H9 (cell line): ENCODE results near the gene KRT25. TPM values are rescaled to one million over a fixed set of nuclear protein-coding genes. Genes with fewer than 3 reads are reported as not detected.

Source experiments
- DNase-seq: peaks from one replicate; pipeline ENCODE4 v3.0.0-alpha.2; 2017
- H2AFZ ChIP-seq: one replicate; pipeline ENCODE4 v1.6.1; 2013; ENCODE audit warnings: mild to moderate bottlenecking, low read length, control low read depth, moderate library complexity
- H2AK5ac ChIP-seq: 2 replicates; pipeline ENCODE4 v1.6.1; 2013; ENCODE audit warnings: low read length, control low read depth, mixed read lengths; ENCODE audit not compliant: insufficient read length
- H2BK120ac ChIP-seq: one replicate; pipeline ENCODE4 v1.6.1; 2013; ENCODE audit warnings: low read depth, mild to moderate bottlenecking, low read length, control low read depth, inconsistent platforms; ENCODE audit not compliant: poor library complexity, severe bottlenecking
- H2BK12ac ChIP-seq: 2 replicates; pipeline ENCODE4 v1.6.1; 2013; ENCODE audit warnings: low read length, control low read depth, mixed read lengths, low read depth; ENCODE audit not compliant: insufficient read length
- H2BK15ac ChIP-seq: 2 replicates; pipeline ENCODE4 v1.6.1; 2013; ENCODE audit warnings: low read depth, low read length, control low read depth
- H2BK20ac ChIP-seq: one replicate; pipeline ENCODE4 v1.6.1; 2013; ENCODE audit warnings: low read depth, mild to moderate bottlenecking, low read length, control low read depth, inconsistent platforms; ENCODE audit not compliant: poor library complexity, severe bottlenecking
- H2BK5ac ChIP-seq: 2 replicates; pipeline ENCODE4 v1.6.1; 2013; ENCODE audit warnings: low read length, control low read depth, mixed read lengths; ENCODE audit not compliant: insufficient read length
- H3K14ac ChIP-seq: 2 replicates; pipeline ENCODE4 v1.6.1; 2013; ENCODE audit warnings: low read length, control low read depth; ENCODE audit not compliant: insufficient read depth
- H3K18ac ChIP-seq: 2 replicates; pipeline ENCODE4 v1.6.1; 2013; ENCODE audit warnings: low read depth, mild to moderate bottlenecking, mixed read lengths, low read length, control low read depth; ENCODE audit not compliant: insufficient read length
- H3K23ac ChIP-seq: 2 replicates; pipeline ENCODE4 v1.6.1; 2013; ENCODE audit warnings: low read length, control low read depth, mixed read lengths, low read depth; ENCODE audit not compliant: insufficient read length
- H3K23me2 ChIP-seq: 2 replicates; pipeline ENCODE4 v1.6.1; 2013; ENCODE audit warnings: low read depth, mild to moderate bottlenecking, mixed read lengths, low read length, control low read depth; ENCODE audit not compliant: insufficient read length, poor library complexity, severe bottlenecking
- H3K27ac ChIP-seq: 2 replicates; pipeline ENCODE4 v1.5.1; 2013; ENCODE audit warnings: low read length, control low read depth, mixed read lengths, low read depth; ENCODE audit not compliant: insufficient read length
- H3K27me3 ChIP-seq: 2 replicates; pipeline ENCODE4 v1.6.1; 2013; ENCODE audit warnings: low read length, control low read depth, inconsistent platforms; ENCODE audit not compliant: insufficient read depth
- H3K4ac ChIP-seq: 2 replicates; pipeline ENCODE4 v1.6.1; 2013; ENCODE audit warnings: low read depth, mild to moderate bottlenecking, control low read depth, inconsistent platforms, low read length, moderate library complexity
- H3K4me1 ChIP-seq: 2 replicates; pipeline ENCODE4 v1.6.1; 2013; ENCODE audit warnings: low read length, control low read depth, inconsistent platforms; ENCODE audit not compliant: insufficient read depth
- H3K4me2 ChIP-seq: 2 replicates; pipeline ENCODE4 v1.6.1; 2013; ENCODE audit warnings: low read length, control low read depth, mixed read lengths; ENCODE audit not compliant: insufficient read length, insufficient read depth
- H3K56ac ChIP-seq: 2 replicates; pipeline ENCODE4 v1.6.1; 2013; ENCODE audit warnings: low read depth, mild to moderate bottlenecking, mixed read lengths, low read length, control low read depth; ENCODE audit not compliant: insufficient read length
- H3K79me1 ChIP-seq: 2 replicates; pipeline ENCODE4 v1.6.1; 2013; ENCODE audit warnings: low read depth, mild to moderate bottlenecking, moderate library complexity, low read length, control low read depth, inconsistent platforms; ENCODE audit not compliant: insufficient read depth, poor library complexity, severe bottlenecking
- H3K79me2 ChIP-seq: 2 replicates; pipeline ENCODE4 v1.6.1; 2013; ENCODE audit warnings: low read length, control low read depth, inconsistent platforms; ENCODE audit not compliant: insufficient read depth
- H3K9ac ChIP-seq: 2 replicates; pipeline ENCODE4 v1.6.1; 2013; ENCODE audit warnings: low read length, control low read depth, mixed read lengths; ENCODE audit not compliant: insufficient read length; ENCODE audit errors: extremely low read depth
- H3K9me3 ChIP-seq: one replicate; pipeline ENCODE4 v1.6.1; 2013; ENCODE audit warnings: low read depth, low read length, inconsistent platforms; ENCODE audit not compliant: control insufficient read depth
- H3T11ph ChIP-seq: one replicate; pipeline ENCODE4 v1.6.1; 2013; ENCODE audit warnings: mild to moderate bottlenecking, low read length, control low read depth, inconsistent platforms
- H4K20me1 ChIP-seq: one replicate; pipeline ENCODE4 v1.6.1; 2013; ENCODE audit not compliant: control insufficient read depth, insufficient read length, insufficient read depth
- H4K5ac ChIP-seq: 2 replicates; pipeline ENCODE4 v1.6.1; 2013; ENCODE audit warnings: low read depth, mild to moderate bottlenecking, mixed read lengths, low read length, control low read depth; ENCODE audit not compliant: insufficient read length
- H4K8ac ChIP-seq: replicated peaks from 2 replicates; pipeline ENCODE4 v1.6.1; 2013; ENCODE audit warnings: low read length, control low read depth, mixed read lengths, low read depth; ENCODE audit not compliant: insufficient read length
- H4K91ac ChIP-seq: 2 replicates; pipeline ENCODE4 v1.6.1; 2013; ENCODE audit warnings: low read depth, mild to moderate bottlenecking, moderate library complexity, mixed read lengths, low read length, control low read depth; ENCODE audit not compliant: insufficient read length
- H3K27ac Mint-ChIP-seq, 3 experiments: 2 replicates in 2 of 3; 3 replicates in 1 of 3; pipeline ENCODE4 v1.8.0; 2020 to 2021; ENCODE audit warnings: mixed read lengths in 3 of 3, mild to moderate bottlenecking in 1 of 3, moderate library complexity in 1 of 3
- H3K27me3 Mint-ChIP-seq: 2 replicates; pipeline ENCODE4 v1.8.0; 2021; ENCODE audit warnings: low read depth, mild to moderate bottlenecking, moderate library complexity, mixed read lengths
- H3K36me3 Mint-ChIP-seq, 3 experiments: 2 replicates in 2 of 3; 3 replicates in 1 of 3; pipeline ENCODE4 v1.8.0; 2020 to 2021; ENCODE audit warnings: low read depth in 3 of 3, mixed read lengths in 3 of 3; ENCODE audit not compliant: insufficient read depth in 1 of 3
- H3K4me1 Mint-ChIP-seq, 2 experiments: 2 replicates each; pipeline ENCODE4 v1.8.0; 2020; ENCODE audit warnings: mixed read lengths in 2 of 2
- H3K4me3 Mint-ChIP-seq, 2 experiments: 2 replicates in 1 of 2; 3 replicates in 1 of 2; pipeline ENCODE4 v1.8.0; 2020 to 2021; ENCODE audit warnings: mild to moderate bottlenecking in 2 of 2, mixed read lengths in 2 of 2, moderate library complexity in 1 of 2
- H3K9me3 Mint-ChIP-seq, 2 experiments: 2 replicates in 1 of 2; 3 replicates in 1 of 2; pipeline ENCODE4 v1.8.0; 2020; ENCODE audit warnings: mild to moderate bottlenecking in 2 of 2, mixed read lengths in 2 of 2, moderate library complexity in 1 of 2
- WGBS: extraction: QIAGEN DNeasy Blood & Tissue Kit; methylation state at CpG from one replicate; pipeline ENCODE4 v1.1.7; 2013; ENCODE audit warnings: missing lambda C conversion rate, low lambda C conversion rate, mixed read lengths; ENCODE audit not compliant: insufficient read length; ENCODE audit errors: extremely low coverage; 5-methylcytosine and 5-hydroxymethylcytosine counted together
- total RNA-seq: library from RNA; stranded (reverse); gene quantifications from 2 replicates; pipeline ENCODE4 v1.2.1, GENCODE V29; 2021
- TF ChIP-seq, protein P1 (sequence below): fragments of 200-600 bp; sonication (generic); conservative IDR thresholded peaks from 3 replicates; pipeline ENCODE4 v1.8.0; 2021; ENCODE audit warnings: antibody characterized with exemption, mild to moderate bottlenecking

Gene KRT25
- total RNA-seq, 1 experiment from 2014 or later = not detected

DNA sequence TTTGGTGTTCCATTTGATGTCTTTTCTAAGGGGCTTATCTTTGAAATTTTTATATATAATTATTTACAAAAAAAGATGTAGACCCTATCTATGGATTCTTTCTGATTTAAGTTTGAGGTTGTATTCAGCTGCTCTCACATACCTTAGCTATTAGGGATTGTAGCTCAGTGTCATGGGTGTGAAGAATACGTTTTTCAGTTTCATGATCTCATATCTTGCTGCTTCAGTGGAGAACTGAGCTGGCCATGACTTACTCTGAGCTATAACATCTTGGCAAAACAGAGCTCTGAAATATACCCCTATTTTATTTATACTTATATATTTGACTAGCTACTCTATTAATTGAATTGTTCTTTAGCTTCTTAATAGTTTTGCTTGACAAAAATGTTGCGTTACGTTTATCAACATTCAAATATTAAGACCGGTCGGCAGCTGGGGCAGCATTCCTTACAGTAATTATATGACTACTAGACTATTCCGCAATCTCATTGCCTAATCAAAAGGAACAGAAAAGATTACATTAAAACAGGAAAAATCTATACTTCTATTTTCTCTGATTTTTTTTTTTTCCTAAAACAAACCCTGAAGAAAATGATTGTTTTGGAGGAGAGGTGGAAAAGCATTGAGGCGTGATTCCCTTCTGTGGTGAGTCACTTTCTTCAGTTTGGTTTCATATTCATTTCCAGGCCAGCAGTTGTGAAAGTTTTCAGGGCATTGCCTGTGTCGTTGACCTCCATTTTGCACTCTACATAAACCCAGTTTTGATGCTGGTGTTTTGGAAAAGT is 27.5 kb downstream of the KRT25 start:
- no peaks in the 10 kb centered on the region for H3K79me1 ChIP-seq
- H2AK5ac ChIP-seq = no peak overlapping the region
- no peak overlapping the region for H4K91ac ChIP-seq
- no peak overlapping the region for H2AFZ ChIP-seq
- H3K9me3 ChIP-seq = no peaks in the 10 kb centered on the region
- no peaks in the 10 kb centered on the region for H4K20me1 ChIP-seq
- H3K27me3 Mint-ChIP-seq = peaks cover 18% of the 10 kb centered on the region
- H2BK5ac ChIP-seq = no peak overlapping the region
- H3K79me2 ChIP-seq = no peaks in the 10 kb centered on the region
- H3K27ac ChIP-seq = no peak overlapping the region
- H4K5ac ChIP-seq = no peak overlapping the region
- H3K27ac Mint-ChIP-seq = no peak overlapping the region
- H3K4me2 ChIP-seq = no peak overlapping the region
- WGBS = no CpG with 5 or more reads among the region's 8 CpGs
- H3T11ph ChIP-seq = no peak overlapping the region
- H3K18ac ChIP-seq = no peak overlapping the region
- no peak overlapping the region for H3K56ac ChIP-seq
- no peak overlapping the region for H3K14ac ChIP-seq
- no peak overlapping the region for H3K4me3 Mint-ChIP-seq
- H2BK15ac ChIP-seq = no peak overlapping the region
- DNase-seq = no peak
- H4K8ac ChIP-seq = no peak overlapping the region
- H3K4me1 ChIP-seq = no peaks in the 10 kb centered on the region
- H3K27me3 ChIP-seq = no peaks in the 10 kb centered on the region
- H2BK12ac ChIP-seq = no peak overlapping the region
- H3K4ac ChIP-seq = no peak overlapping the region
- H2BK20ac ChIP-seq = no peak overlapping the region
- no peaks in the 10 kb centered on the region for H3K4me1 Mint-ChIP-seq
- no peak overlapping the region for H3K9ac ChIP-seq
- no peak overlapping the region for H3K23ac ChIP-seq
- TF ChIP-seq, protein P1, sequence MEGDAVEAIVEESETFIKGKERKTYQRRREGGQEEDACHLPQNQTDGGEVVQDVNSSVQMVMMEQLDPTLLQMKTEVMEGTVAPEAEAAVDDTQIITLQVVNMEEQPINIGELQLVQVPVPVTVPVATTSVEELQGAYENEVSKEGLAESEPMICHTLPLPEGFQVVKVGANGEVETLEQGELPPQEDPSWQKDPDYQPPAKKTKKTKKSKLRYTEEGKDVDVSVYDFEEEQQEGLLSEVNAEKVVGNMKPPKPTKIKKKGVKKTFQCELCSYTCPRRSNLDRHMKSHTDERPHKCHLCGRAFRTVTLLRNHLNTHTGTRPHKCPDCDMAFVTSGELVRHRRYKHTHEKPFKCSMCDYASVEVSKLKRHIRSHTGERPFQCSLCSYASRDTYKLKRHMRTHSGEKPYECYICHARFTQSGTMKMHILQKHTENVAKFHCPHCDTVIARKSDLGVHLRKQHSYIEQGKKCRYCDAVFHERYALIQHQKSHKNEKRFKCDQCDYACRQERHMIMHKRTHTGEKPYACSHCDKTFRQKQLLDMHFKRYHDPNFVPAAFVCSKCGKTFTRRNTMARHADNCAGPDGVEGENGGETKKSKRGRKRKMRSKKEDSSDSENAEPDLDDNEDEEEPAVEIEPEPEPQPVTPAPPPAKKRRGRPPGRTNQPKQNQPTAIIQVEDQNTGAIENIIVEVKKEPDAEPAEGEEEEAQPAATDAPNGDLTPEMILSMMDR = no peak
- H3K9me3 Mint-ChIP-seq = no peaks in the 10 kb centered on the region; a peak in 1 of 5 replicates
- no peak overlapping the region for H2BK120ac ChIP-seq
- H3K36me3 Mint-ChIP-seq = no peaks in the 10 kb centered on the region
- H3K23me2 ChIP-seq = no peaks in the 10 kb centered on the region
